Activated CD4-positive, CD25-positive, alpha-beta regulatory T cell treated with anti-CD3 and anti-CD28 coated beads, Interleukin-2, amount 50 U/mL, for 16 hours (primary cell): ENCODE data around the gene RBM27.
"Not testable (repeated sequence)": the region's sequence is repeated elsewhere in the genome, so short reads cannot be mapped to it uniquely, and the experiment has no call there.

Source experiments
- DNase-seq: peaks from one replicate; pipeline ENCODE4 v3.0.0-alpha.2; 2020; ENCODE audit warnings: low read depth, low spot score

The RBM27 gene

GRCh38 chr5:146203011-146203871, at the start of gene RBM27:
RBM27 (plus strand) TSS chr5:146203605; CDS start chr5:146203766, 161 bp downstream.
- DNase-seq, result peak; percentile 90

GRCh38 chr5:146158255-146158654, 45.1 kb upstream of the RBM27 start:
- no peak for DNase-seq

GRCh38 chr5:146164382-146164781, 39.0 kb upstream of the RBM27 start:
- DNase-seq, result no peak

- DNase-seq, result no peak
These were observed 37.9 kb upstream of the RBM27 start for GRCh38 chr5:146165460-146165859.

GRCh38 chr5:146165903-146166302, 37.5 kb upstream of the RBM27 start:
- no peak for DNase-seq

- DNase-seq, result no peak
These were observed 34.3 kb upstream of the RBM27 start for GRCh38 chr5:146169076-146169475.

- DNase-seq, result not testable (repeated sequence)
These were observed 30.4 kb upstream of the RBM27 start for GRCh38 chr5:146173049-146173448.

- DNase-seq, result no peak
These were observed 29.8 kb upstream of the RBM27 start for GRCh38 chr5:146173597-146173996.

GRCh38 chr5:146176805-146177204, 26.6 kb upstream of the RBM27 start:
- DNase-seq, result no peak

GRCh38 chr5:146179696-146180095, 23.7 kb upstream of the RBM27 start:
- DNase-seq, result no peak

GRCh38 chr5:146183403-146183802, 20.0 kb upstream of the RBM27 start:
- not testable (repeated sequence) for DNase-seq

GRCh38 chr5:146185161-146185560, 18.2 kb upstream of the RBM27 start:
- DNase-seq, result no peak

- no peak for DNase-seq
These were observed 15.0 kb upstream of the RBM27 start for GRCh38 chr5:146188358-146188757.

- no peak for DNase-seq
These were observed 10.8 kb upstream of the RBM27 start for GRCh38 chr5:146192571-146193043.

- no peak for DNase-seq
These were observed 10.1 kb upstream of the RBM27 start for GRCh38 chr5:146193285-146193684.

GRCh38 chr5:146194997-146195396, 8.4 kb upstream of the RBM27 start:
- not testable (repeated sequence) for DNase-seq

- no peak for DNase-seq
These were observed 6.9 kb upstream of the RBM27 start for GRCh38 chr5:146196459-146197048.

- no peak for DNase-seq
These were observed 4.1 kb upstream of the RBM27 start for GRCh38 chr5:146199176-146199815.

- DNase-seq, result not testable (repeated sequence)
These were observed 1.6 kb upstream of the RBM27 start for GRCh38 chr5:146201795-146202194.

GRCh38 chr5:146203872-146204192, 427 bp downstream of the RBM27 start:
- no peak for DNase-seq

- no peak for DNase-seq
These were observed 2.2 kb downstream of the RBM27 start for GRCh38 chr5:146205499-146206202.

- no peak for DNase-seq
These were observed 2.9 kb downstream of the RBM27 start for GRCh38 chr5:146206257-146206656.
